GM18909 (cell line): Measurements from ENCODE around the gene RADIL.
A peak's percentile ranks its signal among the peaks of the same experiment; 100 is the strongest.
"Not testable (repeated sequence)": the region's sequence is repeated elsewhere in the genome, so short reads cannot be mapped to it uniquely, and the experiment has no call there.

ENCODE experiments used
- ATAC-seq: cut with Tn5 transposase; IDR thresholded peaks from one replicate; pipeline ENCODE4 v1.9.1; 2021; ENCODE audit warnings: mild to moderate bottlenecking; ENCODE audit not compliant: unreplicated experiment, poor library complexity

RADIL gene

DNA sequence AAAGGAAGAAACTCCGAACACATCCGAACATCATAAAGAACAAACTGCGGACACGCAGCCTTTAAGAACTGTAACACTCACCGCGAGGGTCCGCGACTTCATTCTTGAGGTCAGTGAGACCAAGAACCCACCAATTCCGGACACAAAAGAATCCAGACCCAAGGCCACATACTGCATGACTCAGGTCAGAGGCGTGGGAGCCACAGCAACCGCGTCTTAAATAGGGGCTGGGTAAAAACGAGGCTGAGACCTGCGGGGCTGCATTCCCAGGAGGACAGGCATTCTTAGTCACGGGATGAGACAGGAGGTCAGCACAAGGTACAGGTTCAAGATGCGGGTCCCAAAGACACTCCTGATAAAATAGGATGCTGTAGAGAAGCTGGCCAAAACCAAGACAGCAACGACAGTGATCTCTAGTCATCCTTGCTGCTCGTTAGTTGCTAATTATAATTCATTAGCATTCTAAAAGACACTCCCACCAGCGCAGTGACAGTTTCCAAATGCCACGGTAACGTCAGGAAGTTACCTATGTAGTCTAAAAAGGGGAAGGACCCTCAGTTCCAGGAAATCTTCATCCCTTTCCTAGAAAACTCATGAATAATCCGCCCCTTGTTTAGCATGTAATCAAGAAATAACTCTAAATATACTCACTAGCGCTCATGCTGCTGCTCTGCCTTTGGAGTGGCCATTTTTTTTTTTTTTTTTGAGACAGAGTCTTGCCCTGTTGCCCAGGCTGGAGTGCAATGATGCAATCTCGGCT lies 88.7 kb downstream of the RADIL start:
- ATAC-seq: no peak

DNA sequence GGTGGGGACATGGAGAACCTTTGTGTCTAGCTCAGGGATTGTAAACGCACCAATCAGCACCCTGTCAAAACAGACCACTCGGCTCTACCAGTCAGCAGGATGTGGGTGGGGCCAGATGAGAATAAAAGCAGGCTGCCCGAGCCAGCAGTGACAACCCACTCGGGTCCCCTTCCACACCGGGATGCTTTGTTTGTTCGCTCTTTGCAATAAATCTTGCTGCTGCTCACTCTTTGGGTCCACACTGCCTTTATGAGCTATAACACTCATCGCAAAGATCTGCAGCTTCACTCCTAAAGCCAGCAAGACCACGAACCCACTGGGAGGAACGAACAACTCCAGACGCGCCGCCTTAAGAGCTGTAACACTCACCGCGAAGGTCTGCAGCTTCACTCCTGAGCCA lies 89.3 kb downstream of the RADIL start:
- not testable (repeated sequence) for ATAC-seq

DNA sequence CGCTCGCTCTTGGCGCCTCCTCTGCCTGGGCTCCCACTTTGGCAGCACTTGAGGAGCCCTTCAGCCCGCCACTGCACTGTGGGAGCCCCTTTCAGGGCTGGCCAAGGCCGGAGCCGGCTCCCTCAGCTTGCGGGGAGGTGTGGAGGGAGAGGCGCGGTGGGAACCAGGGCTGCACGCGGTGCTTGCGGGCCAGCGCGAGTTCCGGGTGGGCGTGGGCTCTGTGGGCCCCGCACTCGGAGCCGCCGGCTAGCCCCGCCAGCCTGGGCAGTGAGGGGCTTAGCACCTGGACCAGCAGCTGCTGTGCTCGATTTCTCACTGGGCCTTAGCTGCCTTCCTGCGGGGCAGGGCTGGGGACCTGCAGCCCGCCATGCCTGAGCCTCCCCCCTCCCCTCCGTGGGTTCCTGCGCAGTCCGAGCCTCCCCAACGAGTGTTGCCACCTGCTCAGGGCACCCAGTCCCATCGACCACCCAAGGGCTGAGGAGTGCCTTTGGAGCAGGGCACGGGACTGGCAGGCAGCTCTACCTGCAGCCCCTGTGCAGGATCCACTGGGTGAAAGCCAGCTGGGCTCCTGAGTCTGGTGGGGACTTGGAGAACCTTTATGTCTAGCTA lies 90.0 kb downstream of the RADIL start:
- not testable (repeated sequence) for ATAC-seq

DNA sequence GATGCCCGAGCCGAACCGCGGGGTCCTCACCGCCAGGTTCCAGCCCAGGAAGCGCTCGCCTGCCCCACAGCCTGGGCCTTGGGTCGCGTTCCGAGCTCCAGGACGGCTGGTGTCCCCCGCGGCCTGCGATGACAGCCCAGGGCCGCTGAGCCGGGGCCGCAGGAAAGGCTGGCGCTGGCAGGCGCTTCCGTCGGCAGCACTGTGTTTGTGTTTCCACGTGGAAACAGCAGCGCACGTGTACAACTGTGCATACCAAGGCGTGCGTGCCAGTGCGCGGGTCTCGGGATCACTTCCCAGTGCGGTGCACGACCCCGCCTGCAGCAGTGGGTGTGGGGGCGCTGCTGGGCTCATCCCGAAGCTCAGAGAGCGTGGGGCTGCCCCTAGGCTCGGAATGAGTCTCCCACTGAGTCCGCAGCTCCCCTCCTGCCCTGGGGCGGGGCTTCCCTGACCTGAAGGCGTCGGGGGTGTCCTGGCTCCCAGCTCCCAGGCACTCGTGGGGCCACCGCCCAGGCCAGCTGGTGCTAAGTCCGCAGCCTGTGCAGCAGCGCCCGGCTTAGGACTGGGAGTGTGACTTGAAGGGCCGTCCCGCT lies 90.9 kb downstream of the RADIL start:
- ATAC-seq: peak; percentile 26

DNA sequence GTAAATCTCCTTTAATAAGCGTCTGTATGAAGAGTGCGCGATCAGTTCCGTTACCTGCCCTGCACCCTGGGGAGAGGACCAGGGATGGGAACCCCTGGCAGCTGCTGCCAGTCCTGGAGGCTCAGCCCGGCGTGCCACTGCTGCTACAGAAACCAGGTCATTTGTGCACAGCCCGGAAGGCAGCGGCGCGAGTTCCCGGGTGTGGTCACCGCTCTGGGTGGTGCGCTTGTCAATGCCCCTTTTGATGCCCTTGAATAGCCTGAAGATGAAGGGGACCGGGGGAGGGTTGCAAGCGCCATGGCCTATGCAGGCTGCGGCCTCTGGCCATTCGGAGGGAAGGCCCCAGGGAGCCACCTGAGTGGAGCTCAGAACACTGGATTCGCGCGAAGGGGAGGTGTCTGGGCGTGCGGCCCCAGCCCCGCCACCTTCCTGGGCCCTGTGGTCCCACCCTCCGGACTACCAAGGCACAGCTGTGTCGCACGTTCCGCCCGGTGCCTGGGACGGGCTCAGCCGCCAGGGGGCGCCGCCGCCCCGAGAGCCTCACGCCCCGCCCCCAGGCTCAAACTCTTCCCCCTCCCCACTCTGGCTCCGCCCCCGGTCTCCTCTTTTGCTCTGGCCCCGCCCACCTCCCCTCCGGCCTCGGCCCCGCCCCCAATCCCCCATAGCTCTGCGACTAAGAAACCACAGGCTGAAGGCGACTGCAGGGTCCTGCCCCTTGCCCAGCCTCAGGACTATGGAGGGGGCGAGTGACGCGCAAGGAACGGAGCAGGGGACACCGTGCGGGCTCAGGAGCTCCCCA lies 91.6 kb downstream of the RADIL start:
- peak; percentile 68 for ATAC-seq

DNA sequence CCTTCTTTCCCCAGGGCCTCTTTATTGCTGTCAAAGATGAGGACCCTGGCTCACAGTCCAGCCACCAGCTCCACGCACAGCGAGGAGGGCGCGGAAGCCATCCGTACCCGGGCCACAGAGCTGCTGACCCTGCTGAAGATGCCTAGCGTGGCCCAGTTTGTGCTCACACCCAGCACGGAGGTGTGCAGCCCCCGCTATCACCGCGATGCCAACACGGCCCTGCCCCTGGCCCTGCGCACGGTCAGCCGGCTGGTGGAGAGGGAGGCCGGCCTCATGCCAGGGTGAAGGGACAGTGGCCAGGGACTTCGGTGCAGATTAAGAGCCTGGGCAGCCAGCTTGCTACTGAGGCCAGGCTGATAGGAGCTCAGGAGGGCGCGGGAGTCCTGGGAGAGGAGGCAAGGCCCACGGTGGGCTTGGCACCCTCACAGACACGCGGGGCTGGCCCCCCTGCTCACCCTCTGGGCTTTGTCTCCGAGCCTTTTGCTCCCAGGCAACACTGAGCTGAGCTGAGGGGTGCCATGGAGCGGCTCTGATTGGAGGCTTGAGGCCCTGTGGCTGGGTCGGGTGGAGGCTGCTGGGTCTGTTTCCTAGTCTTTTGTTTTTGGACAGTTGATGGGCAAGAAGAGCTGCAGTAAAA lies 92.3 kb downstream of the RADIL start:
- ATAC-seq: no peak

DNA sequence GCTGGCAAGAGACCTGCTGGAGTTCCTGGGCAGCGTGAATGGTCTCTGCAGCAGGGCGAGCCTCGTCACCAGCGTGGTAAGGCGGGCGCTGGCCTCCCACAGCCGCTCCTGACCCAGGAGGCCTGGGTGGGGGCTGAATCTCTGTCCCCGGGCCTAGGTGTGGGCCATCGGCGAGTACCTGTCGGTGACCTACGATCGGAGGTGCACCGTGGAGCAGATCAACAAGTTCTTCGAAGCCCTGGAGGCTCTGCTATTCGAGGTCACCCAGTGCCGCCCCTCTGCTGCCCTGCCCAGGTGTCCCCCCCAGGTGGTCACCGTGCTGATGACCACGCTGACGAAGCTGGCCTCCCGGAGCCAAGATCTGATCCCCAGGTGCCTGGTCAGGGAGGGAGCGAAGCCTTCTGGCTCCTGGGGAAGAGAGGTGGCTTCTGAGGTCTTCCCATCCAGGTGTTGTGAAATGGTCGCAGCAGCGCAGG lies 93.0 kb downstream of the RADIL start:
- ATAC-seq: no peak

DNA sequence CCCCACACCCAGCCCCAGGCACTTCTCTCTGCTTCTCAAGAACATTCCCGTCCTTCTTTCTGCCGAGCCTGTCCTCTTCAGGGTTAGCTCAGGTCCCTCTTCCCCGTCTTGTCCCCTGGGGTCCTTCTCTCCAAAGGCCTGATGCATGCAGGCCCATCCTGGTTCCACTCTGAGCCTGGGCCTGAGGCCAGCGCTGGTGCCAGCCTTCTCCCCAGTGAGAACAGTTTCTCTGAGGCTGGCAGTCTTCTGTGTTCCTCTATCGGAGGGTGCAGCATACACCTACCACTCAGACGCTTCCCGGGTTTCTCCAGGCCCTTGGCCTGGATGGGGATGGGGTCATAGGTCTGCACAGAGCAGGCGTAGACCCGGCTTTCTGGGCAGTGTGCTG lies 93.4 kb downstream of the RADIL start:
- no peak for ATAC-seq

DNA sequence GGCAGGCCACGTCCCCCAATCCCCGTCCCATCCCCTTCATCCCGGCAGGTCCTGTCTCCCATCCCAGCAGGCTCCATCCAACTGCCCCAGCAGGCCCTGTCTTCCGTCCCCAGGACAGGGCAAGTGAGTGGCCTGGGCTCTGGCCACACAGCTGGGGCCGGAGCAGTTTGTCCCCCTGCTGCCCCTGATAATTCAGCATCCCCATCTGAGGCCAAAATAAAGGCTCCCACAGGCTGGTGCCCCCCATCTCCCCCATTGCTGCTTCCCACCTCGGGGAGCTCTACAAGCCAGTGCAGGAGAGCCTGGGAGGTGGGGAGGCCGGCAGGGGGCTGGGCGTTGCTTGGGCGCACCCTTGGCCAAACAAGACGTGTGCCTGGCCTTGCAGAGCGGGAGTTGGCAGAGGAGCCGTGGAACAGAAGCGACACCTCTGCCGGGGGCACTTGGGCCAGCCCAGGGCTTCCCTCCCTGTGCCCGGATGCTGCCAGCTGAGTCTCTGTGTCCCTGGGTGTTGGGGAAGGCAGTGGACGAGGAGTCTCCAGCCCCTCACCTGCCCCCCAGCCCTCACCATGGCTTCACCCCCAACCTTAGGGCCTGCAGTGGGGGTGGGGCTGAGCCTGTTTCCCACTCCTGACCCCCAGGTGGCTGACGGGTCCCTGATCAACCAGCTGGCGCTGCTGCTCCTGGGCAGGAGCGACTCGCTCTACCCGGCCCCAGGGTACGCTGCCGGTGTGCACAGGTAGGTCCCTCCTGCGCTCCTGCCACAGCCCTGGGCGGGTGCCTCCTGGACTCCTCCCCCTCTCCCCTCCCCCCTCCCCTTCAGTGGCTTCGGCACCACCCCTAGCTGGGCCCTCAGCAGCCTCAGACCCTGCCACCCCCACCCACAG lies 94.1 kb downstream of the RADIL start:
- no peak for ATAC-seq

DNA sequence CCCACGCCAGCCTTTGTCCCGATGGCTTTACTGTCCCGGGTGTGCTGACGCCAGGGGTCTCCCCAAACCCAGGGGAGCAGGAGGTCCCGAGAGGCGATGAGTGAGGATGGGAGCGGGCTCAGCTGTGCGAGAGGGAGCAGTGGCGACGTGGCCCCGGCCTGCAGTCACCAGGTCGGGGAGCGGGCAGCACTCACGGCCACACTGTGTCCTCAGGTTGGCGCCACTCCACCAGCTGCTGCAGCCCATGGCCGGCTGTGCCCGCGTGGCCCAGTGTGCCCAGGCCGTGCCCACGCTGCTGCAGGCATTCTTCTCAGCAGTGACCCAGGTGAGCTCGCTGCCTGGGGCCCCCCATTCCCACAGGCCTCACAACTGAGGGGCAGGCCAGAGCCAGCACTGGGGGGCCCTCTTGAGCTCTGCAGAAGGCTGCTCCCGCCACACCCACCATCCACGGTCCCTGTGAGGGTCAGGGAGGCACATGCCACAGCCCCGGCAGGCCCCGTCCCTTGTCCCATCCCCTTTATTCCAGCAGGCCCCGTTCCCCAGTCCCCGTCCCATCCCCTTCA lies 94.8 kb downstream of the RADIL start:
- ATAC-seq: no peak

DNA sequence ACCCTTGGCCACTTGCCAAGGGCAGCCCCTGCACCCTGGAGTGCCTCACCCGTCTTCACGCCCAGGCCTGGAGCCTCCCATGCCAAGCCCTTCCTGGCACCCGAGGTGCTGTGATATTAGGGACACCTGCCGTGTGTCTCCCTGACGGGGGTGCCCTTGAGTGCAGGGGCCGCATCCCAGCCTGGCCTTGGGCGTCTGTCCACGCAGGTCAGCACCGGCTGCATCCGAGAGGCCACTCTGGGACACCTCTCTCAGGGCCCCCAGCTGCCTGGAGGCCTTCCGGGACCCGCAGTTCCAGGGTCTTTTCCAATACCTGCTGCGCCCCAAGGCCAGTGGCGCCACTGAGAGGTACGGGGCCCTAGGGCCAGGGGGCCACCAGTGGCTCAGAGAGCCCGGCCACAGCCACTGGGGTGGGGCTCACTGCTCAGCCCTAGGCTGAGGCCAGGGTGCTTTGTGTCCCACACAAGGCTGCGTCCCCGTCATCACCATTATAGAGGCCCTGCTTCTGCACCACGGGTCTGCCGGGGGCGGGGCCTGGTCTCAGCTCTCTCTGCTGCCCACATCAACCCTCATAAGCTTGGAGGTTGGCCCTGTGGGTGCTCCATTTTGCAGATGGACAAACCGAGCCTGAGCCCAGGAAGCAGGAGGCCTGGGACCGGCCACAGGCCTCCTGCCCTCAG lies 95.4 kb downstream of the RADIL start:
- ATAC-seq: no peak

DNA sequence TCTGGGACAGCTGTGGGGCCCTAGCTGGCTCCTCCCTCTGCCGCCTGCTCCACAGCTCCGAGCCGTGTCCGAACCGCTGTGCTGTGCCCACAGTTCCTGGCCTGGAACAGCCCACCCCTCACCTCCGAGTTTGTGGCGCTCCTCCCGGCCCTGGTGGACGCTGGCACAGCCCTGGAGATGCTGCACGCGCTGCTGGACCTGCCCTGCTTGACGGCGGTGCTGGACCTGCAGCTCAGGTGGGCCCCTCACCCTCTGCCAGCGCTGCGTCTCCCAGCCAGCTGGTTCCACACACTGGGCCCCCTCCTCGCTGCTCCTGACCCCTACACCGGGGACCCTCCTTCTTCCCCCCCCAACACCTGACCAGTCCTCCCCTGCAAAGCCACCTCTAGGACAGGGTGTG lies 96.0 kb downstream of the RADIL start:
- no peak for ATAC-seq

DNA sequence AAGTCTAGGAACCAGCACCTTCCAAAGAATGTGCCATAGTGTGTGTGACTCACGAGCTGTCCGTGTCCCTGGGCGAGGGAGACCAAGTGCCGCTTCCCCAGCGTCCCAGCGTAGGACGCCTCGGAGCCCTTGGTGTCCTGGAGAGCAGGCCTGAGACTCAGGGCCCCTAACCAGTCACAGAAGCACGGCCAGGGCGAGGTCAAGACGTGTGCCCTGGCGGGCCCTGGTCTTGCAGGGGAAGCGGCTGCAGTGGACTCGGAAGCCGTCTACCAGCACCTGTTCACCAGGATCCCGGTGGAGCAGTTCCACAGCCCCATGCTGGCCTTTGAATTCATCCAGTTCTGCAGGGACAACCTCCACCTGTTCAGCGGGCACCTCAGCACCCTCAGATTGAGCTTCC lies 97.5 kb downstream of the RADIL start:
- no peak for ATAC-seq

DNA sequence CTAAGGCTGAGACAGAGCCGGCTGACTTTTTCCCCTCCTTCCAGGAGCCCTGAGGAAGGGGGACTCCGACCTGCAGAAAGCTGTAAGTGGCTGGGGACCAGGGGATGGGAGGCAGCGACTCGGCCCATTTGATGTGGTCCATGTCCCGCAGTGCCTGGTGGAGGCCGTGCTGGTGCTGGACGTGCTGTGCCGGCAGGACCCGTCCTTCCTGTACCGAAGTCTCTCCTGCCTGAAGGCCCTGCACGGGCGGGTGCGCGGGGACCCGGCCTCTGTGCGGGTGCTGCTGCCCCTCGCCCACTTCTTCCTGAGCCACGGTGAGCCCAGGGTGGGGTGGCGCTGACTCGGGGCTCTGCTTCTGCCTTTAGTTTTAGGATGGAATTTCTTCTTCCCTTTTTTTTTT lies 98.1 kb downstream of the RADIL start:
- no peak for ATAC-seq

DNA sequence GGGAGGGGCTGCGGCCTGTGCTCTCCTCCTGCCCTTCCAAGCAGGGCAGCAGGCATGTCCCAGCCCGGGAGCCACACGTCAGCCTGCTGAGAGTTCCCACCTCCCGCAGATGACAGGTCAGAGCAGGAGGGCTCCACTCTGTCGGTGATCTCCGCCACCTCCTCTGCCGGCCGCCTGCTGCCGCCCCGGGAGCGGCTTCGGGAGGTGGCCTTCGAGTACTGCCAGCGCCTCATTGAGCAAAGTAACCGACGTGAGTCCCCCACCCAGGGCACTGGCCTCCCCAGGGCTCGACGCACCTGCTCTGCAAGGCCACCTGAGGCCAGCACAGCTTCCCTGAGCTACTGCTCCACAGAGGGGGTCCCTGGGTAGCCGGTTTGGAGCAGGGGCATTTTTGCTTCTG lies 98.7 kb downstream of the RADIL start:
- ATAC-seq: no peak

DNA sequence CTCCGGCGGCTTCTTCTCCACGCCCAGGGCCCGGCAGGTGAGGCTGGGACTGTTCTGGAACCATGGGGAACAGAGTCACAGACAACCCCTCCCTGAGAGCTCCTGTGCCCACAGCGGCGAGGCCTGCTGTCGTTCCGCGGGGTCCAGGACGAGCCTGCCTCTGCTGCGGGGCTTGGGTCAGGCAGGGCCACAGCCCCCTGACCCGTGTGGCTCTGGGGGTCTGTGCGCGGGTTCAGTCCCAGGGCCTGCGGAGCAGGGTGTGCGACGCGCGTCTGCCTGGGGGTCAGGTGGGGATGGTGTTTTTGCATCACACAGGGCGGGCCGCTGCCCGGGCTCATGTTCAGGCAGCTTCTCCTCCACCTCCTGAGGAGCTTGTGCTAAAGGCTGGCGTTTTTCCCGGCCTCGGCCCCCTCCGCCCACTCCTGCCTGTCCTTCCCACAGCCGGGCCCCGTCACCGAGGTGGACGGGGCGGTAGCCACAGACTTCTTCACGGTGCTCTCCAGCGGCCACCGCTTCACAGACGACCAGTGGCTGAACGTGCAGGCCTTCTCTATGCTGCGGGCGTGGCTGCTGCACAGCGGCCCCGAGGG lies 99.7 kb downstream of the RADIL start:
- no peak for ATAC-seq

DNA sequence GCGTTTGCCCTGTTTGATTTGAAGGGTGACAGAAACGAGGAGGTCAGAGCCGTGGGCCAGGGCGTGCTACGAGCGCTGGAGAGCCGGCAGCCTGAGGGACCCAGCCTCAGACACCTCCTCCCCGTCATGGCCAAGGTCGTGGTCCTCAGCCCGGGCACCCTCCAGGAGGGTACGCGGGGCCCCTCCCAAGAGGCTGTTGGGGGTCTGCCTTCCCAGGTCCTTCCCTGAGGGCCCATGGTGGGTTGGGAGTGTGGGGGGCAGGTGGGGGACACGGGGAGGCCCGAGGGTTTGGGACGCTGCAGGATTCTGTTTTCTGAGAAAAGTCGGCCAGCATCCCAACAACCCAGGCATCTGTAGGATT lies 100.2 kb downstream of the RADIL start:
- ATAC-seq: no peak
